ENCODE measurements around the gene COL5A2.

Gene COL5A2

DNA sequence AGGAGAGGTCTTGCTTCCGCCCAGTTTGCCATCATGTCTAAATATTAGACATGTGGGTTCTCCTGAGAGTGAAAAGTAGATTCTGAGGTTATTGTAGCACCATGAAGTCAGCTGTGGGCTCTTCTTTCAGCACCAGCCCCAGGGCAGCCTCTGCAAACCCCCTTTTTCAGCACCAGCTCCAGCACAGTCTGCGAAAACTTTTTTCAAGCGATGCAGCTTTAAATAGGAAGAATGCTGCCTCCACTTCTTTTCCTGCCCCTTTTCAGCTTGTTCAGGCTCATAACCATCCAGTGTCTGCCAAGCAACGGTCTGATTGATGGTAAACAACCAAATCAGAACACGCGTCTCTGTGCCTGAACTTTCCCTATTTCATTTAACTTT is at the start of gene COL5A2:
TSS of gene COL5A2 (minus strand) at position 192 of the 381 bp plus-strand sequence. CDS start at position 35, 157 bp downstream.
- no peak for DNase-seq (ENCODE audit: low spot score)

DNA sequence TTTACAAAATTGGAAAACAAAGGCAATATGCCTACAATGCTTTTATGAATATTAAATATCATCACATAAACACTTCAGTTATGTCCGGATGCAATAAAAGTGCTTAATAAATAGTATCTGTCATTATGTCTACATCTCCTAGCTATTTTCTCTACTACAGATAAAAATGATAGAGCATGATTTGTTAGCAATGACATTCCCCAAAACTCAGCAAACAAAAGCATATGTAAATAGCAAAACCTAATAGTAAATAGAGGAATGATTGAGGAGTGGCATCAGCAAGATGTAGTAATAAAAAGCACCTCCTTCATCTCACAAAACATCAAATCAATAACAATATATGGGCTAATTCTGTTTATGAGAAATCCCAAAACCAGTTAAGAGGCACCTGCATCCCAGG is 46.5 kb upstream of the COL5A2 start:
- DNase-seq (ENCODE audit: low spot score), result no peak

DNA sequence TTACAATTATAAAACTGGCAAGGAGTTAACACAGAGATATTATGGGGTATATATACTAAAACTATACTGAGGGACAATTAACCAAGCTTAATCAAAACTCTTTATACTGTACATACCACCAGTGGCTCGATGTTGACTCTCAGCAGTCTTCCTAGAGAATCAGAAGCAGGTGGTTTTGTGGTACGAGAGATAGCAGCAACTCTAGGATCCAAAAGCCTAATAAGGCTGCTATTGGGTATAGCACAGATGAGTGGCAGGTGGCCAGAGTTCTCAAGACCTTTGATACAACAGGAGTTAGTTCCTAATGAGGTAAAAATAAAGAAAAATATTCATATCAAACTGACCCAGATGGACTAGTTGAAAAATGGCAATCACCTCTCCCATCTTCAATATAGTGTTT is 45.5 kb upstream of the COL5A2 start:
- no peak for DNase-seq (ENCODE audit: low spot score)

GRCh38 chr2:189222468-189223105 is 43.0 kb upstream of the COL5A2 start:
- DNase-seq (ENCODE audit: low spot score), result no peak

DNA sequence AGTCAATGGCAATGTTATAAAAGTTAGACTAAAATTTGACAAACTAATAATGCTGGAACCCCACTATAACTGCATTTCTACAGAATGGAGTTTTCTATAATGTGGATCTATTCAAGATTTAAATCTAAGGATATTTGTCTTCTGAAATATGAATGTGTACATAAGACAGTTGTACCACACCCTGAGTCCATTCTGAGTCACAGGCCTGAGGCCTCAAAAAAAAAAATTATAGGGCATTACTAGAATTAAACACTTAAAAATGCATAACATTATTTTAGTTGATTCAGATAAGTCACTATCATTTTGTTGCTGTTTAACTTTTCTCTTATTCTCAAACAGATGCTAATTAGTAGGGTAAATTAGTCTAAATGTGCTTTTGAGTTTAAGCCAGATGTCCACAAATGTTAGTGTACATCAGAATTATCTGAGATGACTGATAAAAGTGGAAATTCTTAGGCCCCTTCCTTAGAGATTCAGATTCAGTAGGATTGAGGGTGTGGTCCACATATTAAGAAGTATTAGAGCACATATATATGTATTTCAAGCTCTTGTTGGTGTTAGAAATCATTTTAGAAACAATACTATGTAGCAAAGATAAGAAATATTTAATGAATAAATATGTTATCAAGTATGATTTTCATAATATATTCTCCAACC is 42.4 kb upstream of the COL5A2 start:
- no peak for DNase-seq (ENCODE audit: low spot score)

DNA sequence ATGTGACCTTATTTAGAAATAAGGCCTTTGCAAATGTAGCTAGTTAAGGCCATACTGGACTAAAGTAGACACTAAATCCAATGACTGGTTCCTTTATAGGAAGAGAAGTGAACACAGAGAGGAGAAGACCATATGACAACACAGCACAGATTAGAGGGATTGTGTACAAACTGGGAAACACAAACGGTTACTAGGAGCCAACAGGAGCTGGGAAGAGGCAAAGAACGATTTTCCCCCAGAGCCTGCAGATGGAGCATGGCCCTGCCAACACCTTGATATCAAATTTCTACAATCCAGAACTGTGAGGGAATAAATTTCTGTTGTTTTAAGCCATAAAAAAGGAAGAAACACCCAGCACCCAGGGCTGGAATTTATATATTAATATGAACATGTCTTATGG is 38.7 kb upstream of the COL5A2 start:
- DNase-seq (ENCODE audit: low spot score), result no peak

GRCh38 chr2:189217541-189217940 is 38.0 kb upstream of the COL5A2 start:
- no peak for DNase-seq (ENCODE audit: low spot score)

GRCh38 chr2:189217051-189217450 is 37.5 kb upstream of the COL5A2 start:
- no peak for DNase-seq (ENCODE audit: low spot score)

DNA sequence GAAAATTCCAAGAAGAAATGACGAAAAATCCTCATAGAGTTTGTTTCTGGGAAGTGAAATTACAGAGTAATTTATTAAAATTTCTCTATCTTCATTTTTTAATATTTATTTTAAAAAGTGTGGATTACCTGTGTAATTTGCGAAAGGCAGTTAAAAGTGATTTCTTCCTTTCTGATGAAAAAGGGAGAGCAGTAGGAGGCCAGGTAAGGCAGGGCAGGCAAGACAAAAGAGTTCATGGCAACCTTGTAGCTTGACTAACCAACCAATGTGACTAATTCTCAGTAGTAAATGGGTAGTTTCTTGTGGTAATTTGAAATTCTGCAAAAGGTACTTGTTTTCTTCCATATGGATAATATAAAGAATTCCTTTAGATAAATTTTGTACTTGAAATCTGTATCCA is 34.9 kb upstream of the COL5A2 start:
- DNase-seq (ENCODE audit: low spot score), result no peak

DNA sequence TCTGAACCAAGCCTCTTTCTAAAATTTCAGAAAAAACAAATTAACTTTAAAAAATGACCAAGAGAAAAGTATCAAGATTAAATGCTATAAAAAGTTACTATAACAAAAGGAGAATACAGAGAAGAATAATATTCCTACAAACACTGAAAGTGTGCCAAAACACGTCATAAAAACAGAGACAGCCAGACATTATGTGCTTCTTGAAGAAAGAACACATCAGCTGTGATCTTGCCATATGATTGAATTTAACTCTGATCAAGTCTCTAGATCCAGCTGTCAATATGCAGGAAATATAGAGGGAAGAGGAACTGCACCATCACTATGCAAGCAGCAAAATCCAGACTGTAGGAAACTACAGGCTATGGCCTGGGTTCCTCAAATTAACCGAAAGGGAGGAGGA is 33.7 kb upstream of the COL5A2 start:
- DNase-seq (ENCODE audit: low spot score), result no peak

GRCh38 chr2:189210250-189211087 is 30.9 kb upstream of the COL5A2 start:
- no peak for DNase-seq (ENCODE audit: low spot score)

- DNase-seq (ENCODE audit: low spot score), result no peak
Measured at GRCh38 chr2:189208254-189208653, 28.7 kb upstream of the COL5A2 start.

GRCh38 chr2:189204322-189204941 is 24.9 kb upstream of the COL5A2 start:
- peak; percentile 42 for DNase-seq (ENCODE audit: low spot score)

GRCh38 chr2:189203177-189203799 is 23.7 kb upstream of the COL5A2 start:
- no peak for DNase-seq (ENCODE audit: low spot score)

DNA sequence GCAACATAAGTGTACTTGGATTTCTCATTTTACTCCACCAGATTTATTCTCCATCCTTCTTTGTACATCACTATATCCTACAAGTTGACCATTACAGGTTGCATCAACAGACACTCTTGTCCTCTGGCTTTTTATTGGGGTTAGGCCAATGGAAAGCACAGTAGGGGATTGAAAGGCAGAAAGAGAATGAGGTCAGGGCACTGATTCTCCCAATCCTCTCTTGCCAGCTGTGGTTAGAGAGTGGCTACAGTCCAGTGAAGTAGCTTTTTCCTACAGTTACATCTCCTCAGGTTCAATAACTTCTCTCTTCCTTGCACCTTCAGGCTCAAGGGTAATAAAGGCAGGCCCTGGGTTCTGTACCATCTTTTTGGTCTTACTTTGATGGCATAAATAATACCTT is 20.2 kb upstream of the COL5A2 start:
- no peak for DNase-seq (ENCODE audit: low spot score)

DNA sequence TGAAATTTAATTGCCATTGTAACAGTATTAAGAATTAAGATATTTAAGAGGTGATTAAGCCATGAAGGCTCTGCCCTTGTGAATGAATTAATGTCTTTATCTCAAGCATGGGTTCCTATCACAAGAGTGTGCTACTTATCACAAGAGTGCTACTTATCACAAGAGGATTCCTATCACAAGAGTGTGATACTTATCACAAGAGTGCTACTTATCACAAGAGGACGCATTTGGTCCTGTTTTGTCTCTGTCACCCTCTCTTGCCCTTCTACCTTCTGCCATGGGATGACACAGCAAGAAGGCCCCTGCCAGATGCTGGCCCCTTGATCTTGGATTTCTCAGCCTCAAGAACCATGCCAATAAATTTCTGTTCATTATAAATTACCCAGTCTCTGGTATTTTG is 13.2 kb upstream of the COL5A2 start:
- no peak for DNase-seq (ENCODE audit: low spot score)

DNA sequence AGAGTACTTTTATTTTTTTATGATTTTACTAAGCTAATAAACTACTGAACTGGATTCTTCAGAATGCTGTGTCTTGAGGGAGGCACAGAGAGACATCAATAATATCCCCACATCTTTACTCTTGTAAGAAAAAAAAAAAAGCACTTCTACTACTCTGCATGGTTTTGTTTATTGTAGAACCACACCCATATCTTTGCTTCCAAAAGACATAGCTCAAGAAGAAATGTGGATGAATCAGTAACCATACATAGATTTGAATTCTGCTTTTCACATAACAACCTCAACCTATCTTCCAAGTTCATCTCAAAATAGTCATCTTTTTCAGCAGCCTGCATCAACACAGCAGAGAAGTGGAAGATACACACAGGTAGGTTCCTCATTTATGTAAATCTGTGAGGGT is 12.2 kb upstream of the COL5A2 start:
- no peak for DNase-seq (ENCODE audit: low spot score)

GRCh38 chr2:189190685-189191084 is 11.1 kb upstream of the COL5A2 start:
- DNase-seq (ENCODE audit: low spot score), result no peak

DNA sequence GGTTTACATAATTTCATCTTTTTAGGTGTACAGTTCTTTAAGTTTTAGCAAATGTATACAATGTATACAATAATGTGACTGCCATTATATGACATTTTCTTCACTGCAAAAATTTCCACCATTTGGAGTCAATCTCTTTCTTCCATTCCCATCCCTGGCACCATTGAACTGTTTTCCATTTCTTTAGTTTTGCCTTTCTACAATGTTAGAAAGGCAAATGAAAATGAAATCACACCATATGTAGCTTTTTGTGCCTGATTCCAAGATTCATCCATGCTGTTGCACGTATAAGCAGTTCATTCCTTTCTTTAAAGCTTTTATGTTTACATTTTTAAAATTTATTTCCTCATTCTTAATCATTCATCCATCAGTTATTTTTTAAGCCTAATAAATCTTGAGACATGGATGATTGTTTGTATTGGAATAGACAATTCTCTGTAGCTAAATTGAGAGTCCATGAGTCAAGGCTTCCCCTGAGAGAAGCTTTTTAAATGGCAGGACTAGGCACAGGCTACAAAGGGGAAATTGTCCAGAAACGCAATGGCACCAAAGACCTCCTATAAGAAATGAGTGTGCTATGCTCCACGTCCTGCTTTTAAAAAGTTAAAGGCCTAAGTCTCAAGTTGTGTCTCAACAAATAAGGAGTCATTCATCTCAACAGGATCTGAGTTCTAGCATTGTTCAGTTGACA is 8.7 kb upstream of the COL5A2 start:
- no peak for DNase-seq (ENCODE audit: low spot score)

- no peak for DNase-seq (ENCODE audit: low spot score)
Measured at GRCh38 chr2:189183170-189183569, 3.6 kb upstream of the COL5A2 start.

GRCh38 chr2:189181706-189182105 is 2.1 kb upstream of the COL5A2 start:
- DNase-seq (ENCODE audit: low spot score), result no peak

All from putamen (tissue), 1 donor.